ENCODE data around the gene MCTP1.
"Not testable (repeated sequence)": the region's sequence is repeated elsewhere in the genome, so short reads cannot be mapped to it uniquely, and the experiment has no call there.

MCTP1 gene

DNA sequence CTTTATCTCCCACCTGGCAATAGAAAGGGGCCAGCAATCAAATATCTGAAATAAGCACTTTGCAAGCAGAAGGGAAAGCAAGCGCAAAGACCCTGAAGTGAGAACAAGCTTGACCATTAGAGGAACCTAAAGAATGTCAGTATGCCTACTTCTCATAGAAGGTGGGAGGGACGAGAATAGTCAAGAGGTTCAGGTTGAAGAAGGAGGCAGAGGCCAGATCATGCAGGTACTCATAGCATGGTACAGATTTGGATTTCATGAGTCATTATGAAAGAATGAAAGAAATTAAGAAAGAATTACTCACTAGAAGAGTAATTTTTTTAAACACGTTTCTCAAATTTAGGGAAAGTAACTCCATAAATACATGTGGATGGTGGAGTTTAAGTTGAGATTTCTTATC is 33.7 kb downstream of the MCTP1 start:
- DNase-seq, result no peak

DNA sequence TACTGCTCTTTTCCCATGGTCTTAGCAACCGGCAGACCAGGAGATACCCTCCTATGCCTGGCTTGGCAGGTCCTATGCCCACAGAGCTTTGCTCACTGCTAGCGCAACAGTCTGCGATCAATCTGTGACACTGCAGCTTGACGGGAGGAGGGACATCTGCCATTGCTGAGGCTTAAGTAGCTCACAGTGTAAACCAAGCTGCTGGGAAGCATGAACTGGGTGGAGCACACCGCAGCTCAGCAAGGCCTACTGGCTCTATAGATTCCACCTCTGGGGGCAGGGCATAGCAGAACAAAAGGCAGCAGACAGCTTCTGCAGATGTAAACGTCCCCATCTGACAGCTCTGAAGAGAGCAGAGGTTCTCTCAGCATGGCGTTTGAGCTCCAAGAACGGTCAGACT is 40.4 kb downstream of the MCTP1 start:
- no peak for DNase-seq

DNA sequence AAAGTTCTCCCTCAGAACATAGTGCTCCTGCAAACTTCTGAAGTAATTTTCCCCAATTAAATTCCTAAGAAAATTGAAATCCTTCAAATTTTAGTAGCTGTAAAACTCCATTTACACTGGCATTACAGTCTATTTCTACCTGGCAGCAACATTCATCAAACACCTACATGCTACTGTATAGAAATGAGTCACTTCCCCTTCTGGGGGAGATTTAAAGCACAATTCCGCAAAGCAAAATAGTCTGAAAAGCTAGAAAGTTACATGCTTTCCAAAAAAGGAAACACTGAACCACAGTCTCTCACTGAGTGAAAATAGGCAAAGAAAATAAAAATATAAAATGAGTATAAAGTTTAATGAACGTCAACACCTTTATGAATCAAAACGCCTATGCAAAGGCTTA is 43.3 kb downstream of the MCTP1 start:
- DNase-seq, result no peak

DNA sequence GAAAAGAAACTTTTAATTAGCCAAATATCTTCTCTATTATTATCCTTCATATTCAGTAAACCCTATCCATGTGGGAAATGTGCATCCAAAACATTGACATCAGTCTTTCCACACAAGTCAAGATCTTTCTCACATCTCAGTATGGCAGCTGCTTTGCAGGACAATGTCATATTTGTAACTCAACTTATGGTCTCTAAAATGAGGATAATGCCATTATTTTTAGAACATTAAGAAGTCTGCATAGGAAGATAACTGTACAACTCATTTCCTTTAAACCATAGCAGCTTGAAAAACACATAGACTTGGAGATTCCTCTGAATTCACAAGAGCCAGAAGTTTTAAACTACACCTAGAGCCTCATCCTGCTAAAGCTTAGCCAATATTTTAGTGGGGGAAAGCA is 43.7 kb downstream of the MCTP1 start:
- DNase-seq, result no peak

DNA sequence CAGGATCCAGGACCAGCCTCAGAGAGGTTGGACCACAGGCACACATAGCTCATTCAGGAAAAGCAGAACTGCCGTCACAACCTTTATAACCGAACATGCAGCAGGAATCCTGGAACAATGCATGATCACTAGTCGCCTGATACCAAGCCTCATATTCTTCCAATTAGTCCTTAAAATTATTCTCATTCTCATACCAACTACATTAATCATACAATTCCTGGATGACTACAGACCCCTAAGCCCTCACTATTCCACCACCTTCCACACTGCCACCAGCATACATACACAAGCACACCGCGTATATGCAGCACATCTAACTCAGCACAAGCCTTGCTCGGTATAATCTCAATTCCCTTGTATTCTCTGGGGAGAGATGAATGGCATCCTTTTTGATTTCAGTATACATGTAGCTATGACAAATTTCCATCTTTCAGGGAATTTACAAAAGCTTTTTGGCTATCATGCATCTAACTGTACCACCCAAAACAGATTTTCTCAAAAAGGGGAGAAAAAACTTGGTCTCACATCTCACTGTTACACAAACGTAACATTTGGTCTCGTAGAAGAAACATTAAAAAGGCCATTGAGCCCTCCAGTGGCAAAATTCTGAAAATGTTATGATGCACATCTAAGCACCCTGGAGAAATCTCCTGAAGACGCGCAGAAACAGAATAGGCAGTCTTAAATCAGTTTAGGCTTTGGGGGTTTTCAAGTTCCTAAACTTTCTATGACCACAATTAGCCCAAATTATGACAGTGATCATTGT is 46.2 kb downstream of the MCTP1 start:
- DNase-seq, result no peak

DNA sequence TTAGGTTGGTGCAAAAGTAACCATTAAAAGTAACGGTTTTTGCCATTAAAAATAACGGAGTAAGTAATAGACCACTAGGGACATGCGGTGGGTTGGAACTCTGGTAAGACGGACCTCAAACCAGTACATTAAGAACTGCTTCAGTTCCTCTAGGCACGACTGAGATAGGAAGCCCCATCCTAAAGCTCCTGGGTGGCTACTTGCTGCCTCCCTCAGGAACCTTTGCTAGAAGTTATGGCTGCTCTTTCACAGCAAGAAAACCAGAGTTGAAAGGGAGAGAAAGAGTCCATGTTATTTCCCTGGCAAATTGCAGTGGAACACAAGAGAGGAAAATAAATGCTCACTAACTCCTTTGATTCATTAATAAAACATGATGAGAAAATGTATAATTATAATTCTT is 47.6 kb downstream of the MCTP1 start:
- DNase-seq, result no peak

DNA sequence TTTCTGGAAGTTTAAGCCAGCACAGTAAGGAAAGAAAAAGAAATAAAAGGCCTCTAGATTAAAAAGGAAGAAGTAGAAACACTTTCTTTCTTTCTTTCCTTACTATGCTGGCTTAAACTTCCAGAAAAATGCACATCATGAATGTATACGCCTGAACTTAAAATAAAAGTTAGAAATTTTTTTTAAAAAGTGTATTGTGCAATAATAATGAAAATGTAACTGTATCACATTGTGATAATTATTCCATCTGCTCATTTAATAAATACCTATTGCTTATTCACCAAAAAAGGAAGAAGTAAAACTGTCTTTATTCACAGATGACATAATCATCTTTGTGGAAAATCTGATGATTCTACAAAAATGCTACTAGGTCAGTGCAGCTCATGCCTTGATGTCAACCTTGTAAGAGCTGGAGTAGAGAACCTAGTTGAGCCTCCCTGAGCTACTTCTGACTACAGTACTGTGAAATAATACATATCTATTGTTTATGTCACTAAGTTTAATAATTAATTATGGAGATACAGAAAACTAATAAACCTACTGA is 49.4 kb downstream of the MCTP1 start:
- DNase-seq, result no peak

DNA sequence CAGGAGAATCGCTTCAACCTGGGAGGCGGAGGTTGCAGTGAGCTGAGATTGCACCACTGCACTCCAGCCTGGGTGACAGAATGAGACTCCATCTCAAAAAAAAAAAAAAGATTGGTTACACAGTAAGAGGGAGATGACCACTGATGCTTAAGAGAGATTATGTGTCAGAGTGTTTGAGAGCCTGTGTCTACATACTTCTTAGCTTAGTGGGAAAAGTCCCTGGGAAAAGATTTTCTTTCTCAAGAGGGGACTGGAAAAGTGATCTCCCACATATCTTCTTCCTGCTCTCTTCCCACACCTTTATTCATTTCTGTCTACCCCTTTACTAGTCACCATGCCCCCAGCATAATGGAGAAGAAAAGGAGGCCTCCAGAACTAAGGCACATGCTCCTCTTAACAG is 55.2 kb downstream of the MCTP1 start:
- DNase-seq, result no peak

DNA sequence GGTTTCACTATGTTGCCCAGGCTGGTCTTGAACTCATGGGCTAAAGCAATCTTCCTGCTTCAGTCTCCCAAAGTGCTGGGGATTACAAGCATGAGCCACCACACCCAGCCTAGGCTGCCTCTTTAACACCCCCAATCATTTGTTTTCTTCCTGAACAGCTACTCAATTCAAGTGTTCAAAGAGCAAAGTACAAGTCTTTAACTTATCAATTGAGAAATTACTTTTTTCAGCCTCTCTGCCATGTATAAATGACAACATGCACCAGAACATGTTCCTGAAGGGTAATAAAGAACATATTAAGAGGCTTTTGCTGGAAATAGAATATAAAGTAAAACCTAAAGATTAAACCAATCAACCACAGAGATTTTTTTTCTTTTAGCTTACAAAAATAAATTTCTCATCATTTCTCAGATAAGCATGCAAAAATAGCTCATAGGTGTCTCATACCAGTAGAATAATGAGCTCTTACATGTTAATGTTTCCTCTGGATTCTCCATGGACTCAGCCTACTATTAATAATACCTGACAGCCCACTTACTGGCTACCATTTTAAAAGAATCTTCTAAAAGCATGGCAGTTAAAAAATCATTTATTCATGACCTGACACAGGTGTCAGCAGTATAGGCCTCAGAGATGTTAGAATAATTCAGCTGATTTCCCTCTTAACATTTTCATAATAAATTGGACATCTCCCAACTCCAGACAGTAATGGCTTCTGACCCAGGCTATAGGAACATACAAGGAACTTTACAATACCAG is 60.0 kb downstream of the MCTP1 start:
- no peak for DNase-seq

DNA sequence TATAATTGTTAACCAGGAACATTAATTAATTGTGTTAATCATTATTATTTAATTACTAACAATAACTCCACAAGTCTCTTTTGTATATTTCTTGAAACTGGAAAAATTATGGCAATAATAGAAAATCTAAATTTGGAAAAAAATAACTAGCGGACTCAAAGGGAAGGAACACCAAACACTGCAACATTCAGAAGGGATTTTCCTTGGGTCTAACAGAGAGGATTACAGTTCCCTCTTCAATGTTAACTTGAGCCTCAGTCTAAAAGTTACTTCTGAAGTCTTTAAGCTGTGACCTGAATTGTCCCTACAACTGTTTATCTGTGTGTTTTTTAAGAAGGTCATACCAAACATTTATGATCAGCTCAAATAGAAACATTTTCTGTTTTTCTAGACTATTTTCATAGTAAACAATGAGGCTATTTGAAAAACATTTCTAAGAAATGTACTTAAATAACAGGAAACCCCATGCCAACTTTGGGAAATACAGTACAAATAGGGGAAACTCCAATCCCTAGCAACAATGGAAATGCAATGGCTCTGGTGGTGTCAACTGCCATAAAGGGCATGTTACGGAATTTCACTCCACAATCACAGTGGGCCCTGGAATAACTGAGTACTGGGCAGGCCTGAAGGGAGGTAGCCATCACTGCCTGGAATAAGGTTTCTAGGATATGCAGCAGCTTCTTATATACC is 61.2 kb downstream of the MCTP1 start:
- DNase-seq, result no peak

DNA sequence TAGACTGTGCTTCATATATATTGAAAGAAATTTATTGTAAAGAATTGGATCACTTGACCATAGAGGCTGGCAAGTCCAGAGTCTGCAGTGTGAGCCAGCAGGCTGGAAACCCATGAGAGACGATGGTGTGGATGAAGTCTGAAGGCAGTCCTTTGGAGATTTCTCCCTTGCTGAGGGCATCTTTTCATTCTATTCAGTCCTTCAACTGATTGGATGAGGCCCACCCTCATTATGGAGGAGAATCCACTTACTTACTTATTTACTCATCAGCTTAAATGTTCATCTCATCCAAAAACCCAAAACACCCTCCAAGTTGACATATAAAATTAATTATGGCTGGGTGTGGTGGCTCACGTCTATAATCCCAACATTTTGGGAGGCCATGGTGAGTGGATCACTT is 62.1 kb downstream of the MCTP1 start:
- DNase-seq, result no peak

DNA sequence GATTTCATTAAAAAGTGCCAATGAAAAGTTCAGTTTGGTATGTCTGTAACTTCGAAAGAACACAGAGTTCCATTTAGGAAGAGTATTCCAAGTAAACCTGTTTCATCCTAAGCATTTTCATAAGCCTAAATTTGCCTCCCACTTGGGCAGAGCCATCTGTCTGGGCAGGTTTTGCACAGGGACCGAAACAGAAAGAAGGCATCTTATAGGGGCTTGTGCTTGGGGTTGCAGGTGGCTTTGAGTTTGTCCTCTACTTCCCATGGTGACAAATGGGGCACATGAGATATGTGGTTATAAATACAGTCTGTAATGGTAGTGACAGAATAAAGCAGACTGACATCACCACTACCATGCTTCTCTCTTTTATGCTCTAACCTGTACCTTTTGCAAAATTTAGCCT is 63.7 kb downstream of the MCTP1 start:
- no peak for DNase-seq

DNA sequence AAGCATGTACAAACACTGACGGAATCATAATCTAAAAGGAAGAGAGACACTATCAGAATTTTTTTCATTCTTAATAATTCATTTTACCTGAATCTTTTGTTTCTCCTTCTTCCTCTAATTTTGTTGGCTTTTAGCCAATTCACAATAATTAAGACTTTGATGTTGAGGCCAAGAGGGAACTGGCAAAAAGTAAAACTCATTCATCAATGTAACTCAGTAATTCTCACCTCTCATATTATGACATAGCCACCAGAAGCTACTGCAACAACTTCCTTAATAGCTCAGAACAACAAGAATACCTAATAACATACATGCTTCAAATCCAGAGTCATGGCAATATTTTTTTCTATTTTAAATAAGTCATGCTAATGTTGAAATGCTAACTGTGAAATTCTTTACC is 64.5 kb downstream of the MCTP1 start:
- DNase-seq, result no peak

DNA sequence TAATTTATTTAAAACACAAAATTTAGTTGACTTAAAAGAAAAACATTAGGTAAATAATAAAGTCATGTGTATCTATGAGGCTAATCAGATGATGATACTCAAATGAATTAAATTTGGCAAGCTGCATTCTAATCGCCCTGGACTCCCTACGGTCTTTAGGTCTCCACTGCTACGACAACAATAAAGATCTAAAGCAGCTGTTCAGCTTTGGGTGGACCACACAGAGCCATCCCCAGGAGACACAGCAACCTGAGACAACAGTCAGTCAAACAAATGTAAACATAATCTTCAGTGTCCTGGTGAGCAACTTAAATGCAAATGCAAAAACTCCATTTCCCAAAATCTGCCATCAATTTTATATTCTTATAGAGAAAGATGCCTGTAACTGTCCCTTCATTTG is 65.5 kb downstream of the MCTP1 start:
- DNase-seq, result no peak

DNA sequence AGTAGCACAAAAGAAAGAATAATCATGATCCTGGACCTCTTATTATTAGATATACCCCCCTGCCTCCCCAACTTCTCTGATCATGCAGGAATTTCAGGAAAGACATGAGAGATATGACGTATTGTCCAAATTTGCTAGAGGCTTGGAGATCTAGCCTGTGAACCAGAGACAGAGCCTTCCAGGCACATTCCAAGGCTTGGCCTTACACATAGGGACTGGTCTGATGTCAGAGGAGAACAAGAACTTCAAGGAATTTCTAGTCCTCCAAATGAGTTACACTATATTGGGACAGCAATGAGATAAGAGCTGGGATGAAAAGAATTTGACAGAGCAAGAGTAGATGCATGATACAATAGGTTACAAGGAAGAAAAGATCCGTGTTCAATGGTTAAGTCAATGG is 67.0 kb downstream of the MCTP1 start:
- no peak for DNase-seq

DNA sequence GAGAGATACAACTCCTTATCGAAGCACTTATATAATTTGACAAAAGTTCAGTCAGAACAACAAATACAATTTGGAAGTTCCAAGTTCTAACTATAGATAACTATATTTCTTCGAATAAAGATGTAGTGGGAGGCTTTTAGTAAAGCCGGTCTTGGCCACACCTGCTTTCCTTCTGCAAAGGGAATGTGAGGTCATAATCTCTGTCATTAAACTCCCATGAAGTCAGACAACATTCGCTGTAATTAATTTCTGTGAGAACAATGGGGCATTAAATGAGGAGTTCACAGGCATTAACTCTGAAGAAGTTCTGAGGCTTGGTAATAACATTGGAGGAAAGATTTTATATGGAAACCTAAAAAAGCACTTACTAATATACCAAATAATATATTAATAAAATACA is 67.5 kb downstream of the MCTP1 start:
- DNase-seq, result no peak

DNA sequence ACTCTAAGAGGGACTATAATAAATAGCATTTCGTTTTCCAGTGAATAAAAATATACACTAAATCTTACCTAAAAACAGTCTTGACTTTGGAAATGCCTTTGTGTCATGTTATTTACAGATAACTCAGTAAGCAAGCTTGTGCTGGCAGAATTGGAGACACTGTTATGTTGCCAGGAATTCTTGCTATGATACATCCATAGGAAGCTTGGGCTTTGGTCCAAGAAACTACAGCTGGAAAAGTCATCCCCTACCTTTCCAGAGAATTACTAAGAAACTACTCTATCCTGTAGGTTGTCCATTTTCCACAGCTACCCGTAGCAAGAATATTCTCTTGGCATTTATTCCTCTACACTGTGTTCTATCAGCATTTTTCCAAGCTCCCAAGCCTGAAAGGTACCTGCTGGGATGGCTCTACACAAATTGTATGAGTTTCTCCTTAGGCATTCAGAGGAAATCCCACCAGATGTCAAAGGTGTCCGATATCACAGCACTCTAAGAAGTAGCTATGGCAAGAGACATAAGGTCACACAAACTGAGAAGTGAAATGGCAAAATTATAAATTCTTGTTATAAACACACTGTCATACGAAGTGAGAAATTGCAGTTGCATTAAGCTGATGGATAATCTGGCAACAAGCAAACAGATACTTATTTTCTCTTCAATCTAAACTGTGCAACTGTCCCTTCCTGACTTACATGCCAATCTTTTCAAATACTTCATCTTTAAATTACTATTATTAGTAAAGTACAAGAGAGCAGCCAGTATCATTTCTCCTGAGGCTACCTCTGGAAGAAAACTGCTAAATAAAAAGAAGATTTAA is 68.5 kb downstream of the MCTP1 start:
- no peak for DNase-seq

DNA sequence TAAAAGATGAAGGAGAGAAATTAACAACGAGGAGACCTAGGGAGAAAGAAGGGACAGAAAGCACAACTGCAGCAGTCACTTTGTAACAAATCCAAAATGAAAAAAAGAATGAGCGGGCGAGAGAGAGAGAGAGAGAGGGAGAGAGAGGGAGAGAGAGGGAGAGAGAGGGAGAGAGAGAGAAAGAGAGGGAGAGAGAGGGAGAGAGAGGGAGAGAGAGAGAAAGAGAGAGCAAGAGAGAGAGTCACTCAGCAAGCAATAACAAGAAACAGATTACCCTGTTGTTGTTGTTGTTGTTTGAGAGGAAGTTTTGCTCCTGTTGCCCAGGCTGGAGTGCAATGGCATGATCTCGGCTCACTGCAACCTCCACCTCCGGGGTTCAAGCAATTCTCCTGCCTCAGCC is 77.1 kb downstream of the MCTP1 start:
- not testable (repeated sequence) for DNase-seq

DNA sequence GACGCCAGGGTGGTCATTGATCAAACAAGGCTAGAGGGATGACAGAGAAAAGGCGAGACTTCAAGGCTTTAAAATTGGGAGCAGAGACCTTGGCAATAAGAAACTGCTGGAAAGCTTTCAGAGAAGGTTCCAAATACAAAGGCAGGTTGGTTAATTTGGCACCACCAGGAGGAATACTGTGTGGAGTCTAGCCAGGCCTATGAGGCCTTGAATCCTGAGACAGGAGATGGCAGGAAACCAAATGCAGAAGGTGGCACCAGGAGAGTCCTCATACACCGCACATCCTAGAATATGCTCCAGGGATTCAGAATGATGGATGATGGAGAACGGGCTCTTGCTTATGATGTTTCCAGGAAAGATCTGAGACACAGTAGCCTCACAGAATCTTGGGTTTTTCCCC is 90.0 kb downstream of the MCTP1 start:
- no peak for DNase-seq

DNA sequence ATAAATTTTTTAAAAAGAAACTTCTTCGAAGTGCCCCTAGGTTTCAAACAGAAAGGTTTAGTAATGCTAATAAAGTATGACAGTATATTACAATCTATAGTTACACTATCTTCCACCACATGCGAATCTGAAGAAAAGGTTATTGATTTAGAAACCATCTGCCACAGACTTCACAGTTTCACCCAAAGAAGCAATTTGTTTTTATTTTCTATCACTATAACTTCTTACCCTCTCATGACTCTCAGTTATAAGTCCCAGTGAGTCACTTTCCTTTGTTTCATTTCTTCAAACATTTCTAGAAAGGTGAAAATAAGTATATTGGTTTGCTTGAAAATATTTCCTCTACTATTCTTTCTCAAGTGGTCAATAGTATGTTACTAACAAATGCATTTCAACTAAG is 93.6 kb downstream of the MCTP1 start:
- no peak for DNase-seq

DNA sequence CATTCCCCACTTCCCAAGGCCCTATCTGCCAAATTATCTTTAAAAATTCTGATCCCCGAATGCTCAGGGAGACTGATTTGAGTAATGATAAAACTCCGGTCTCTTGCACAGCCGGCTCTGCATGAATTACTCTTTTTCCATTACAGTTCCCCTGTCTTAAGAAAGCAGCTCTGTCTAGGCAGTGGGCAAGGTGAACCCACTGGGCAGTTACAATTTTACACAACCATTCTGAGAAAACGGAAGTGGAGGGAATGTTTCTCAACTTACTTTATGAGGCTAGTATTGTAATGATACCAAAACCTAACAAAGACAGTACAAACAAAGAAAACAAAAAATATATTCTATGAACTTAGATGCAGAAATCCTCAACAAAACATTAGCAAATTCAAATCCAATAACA is 100.0 kb downstream of the MCTP1 start:
- no peak for DNase-seq

DNA sequence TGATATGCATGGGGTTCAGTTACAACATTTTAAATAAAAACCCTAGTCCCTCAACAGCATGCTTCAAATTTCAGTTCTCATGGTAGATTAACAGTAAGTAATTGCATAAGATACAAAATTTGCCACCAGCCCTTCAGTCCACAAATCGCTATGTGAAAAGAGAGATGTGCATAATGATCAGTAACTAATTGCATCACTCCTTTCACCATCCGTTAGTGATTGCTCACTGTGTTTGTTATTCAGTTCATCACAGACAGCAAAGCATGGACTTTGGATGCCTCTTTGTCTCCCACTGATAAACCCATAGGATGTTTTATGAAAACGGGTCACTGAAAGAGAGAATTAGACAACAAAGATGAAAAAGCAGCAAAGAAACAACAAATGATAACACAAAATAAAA is 103.2 kb downstream of the MCTP1 start:
- DNase-seq, result no peak
